ENCODE data around the gene C22orf31.
"Not testable (repeated sequence)": the region's sequence is repeated elsewhere in the genome, so short reads cannot be mapped to it uniquely, and the experiment has no call there.

The C22orf31 gene

DNA sequence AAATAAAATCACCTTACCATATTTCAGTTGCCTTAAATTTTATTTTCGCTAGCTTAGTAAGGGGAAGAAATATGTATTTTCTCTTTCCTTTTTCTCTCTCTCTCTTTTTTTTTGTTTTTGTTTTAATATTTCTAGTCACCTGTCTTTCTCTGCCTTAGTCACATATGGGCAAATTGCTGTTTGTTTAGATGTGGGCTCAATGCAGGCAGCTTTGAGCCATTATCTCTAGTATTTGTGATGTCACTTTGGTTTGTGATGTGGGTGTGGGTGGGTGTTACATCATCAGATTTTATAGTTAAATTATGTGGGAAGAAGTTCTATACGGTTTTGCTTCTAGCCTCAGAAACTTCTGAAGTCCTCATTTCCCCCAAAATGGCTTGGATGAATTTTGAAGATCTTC lies at the start of gene C22orf31:
Gene C22orf31 (minus strand): TSS at position 59 of the 400 bp plus-strand sequence. CDS start 39 bp downstream, at position 20.
- no peak for DNase-seq

DNA sequence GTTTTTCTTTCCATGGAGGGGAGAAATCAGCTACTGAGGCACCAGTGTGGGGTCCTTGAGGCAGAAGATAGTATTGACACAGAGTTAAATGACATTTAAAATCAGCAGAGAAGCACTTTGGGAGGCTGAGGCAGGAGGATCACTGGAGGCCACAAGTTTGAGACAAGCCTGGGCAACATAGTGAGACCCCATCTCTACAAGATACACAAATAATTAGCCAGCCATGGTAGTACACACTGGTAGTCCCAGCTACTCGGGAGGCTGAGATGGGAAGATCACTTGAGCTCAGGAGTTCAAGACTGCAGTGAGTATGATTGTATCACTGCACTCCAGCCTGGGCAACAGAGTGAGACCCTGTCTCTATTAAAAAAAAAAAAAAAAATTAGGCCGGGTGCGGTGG lies 49.3 kb upstream of the C22orf31 start:
- no peak for DNase-seq

DNA sequence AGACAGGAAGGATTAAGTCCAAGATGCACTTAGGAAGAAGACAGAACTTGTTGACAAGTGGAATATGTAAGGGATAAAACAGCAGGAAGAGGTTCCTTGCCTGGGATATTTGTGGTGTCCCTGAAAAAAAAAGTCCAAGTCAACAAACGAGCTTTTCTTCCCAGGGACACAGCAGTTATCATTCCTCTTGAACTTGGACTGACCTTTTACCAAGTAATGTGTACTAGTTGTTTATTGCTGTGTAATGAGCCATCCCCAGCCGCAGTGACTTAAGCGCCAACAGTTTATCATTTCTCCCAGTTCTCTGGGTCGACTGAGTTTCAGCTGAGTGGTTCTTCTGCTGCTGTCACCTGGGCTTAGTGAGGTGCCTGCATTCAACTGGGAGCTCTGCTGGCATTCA lies 48.2 kb upstream of the C22orf31 start:
- DNase-seq = no peak

DNA sequence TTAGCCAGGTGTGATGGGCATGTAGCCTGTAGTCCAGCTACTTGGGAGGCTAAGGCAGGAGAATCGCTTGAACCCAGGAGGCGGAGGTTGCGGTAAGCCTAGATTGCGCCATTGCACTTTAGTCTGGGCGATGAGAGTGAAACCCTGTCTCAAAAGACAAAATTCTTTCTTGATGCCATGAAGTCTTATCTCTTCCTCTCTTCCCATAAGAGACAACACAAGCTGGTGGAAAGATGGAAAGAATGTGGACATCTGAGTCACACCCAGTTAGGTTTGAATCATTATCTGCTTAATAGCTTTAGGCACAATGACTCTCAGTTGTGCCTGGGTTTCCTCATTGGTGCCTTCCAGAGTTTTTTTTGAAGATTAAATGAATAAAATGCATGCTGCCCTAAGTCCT lies 46.5 kb upstream of the C22orf31 start:
- no peak for DNase-seq

DNA sequence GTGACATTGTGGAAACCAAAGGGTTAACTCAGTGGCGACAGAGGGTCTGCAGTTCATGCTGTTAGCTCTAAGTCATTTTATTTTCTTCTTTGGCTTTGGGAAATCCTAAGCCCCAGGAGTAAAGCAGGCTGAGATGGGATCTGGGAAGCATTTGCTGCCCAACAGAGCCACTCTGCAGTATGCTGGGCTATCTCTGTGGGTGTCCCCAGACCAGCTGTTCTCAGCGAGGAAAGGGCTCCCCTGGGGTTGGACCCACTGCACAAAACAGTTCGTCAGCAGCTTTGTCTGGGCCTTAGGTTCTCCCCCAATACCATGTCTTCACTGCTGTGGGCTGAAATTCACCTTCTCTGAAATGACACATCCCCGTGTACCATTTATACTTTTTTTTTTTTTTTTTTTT lies 45.2 kb upstream of the C22orf31 start:
- DNase-seq = no peak

DNA sequence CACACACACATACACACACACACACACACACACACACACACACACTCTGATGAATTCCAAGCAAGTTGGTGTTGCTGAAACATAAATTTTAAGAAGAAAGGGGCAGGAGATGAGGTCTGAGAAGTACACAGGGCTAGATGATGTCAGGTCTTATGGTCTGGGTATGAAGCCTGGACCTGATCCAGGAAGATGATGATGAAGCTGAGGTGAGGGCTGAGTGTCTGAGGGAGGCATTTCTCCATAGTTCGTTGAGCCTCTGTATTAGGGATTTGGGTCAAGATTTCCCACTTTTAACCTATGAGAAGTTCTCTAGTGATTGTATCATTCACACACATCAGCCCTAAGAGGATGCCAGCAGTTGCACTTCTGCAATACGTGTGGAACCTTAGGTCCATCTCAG lies 43.8 kb upstream of the C22orf31 start:
- no peak for DNase-seq

DNA sequence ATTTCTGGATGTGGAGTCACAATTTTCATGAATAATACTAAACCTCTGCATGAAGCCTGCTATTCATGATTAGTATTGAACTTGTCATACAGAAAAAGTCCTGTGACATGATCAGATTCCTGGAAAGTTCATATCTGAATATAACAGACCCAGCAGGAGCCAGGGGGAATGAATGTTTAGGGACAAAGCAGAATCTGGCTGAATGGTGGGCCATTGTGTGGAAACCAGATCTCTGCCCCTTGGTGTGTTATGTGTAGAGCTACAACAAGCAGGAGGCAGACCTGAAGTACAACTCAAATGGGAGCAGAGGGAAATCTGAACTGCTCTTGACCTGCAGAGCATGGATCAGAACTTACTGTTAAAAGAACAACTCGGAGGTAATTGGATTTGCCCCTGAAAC lies 41.5 kb upstream of the C22orf31 start:
- no peak for DNase-seq

DNA sequence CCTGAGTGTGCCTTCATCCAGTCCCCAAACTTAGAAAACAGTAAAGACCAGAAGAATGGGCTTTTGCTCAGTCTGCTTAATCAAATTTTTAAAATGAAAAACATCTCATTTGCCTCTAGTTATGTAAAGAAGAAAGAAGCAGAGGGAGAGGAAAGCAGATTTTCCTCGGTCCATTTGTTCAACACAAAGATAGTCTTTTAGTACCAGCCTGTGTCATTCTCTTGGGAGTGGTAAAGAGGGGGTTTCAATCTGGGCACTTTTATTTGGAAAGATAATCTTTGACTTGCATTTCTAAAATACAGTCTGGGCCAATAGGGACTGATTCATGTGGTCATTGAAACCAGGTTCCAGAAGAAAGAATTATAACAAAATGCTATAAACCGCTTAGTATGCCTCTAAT lies 40.7 kb upstream of the C22orf31 start:
- no peak for DNase-seq

DNA sequence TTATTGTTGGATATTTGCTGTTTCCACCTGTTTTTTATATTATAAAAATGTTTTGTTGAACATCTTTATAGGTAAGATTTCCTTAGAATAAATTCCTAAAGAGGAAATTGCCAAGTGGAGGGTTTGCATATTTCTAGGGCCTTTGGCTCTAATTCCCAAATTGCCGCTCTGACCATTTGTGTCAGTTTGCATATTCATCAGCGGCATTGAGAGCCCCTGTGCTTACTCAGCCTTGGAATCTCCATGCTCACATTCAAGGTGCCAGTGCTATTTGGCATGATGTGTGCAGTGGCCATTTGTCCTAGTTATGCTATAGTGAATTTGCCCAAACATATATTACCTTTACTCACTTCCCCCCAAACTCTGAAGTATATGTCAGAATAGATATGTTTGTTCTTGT lies 36.7 kb upstream of the C22orf31 start:
- no peak for DNase-seq

DNA sequence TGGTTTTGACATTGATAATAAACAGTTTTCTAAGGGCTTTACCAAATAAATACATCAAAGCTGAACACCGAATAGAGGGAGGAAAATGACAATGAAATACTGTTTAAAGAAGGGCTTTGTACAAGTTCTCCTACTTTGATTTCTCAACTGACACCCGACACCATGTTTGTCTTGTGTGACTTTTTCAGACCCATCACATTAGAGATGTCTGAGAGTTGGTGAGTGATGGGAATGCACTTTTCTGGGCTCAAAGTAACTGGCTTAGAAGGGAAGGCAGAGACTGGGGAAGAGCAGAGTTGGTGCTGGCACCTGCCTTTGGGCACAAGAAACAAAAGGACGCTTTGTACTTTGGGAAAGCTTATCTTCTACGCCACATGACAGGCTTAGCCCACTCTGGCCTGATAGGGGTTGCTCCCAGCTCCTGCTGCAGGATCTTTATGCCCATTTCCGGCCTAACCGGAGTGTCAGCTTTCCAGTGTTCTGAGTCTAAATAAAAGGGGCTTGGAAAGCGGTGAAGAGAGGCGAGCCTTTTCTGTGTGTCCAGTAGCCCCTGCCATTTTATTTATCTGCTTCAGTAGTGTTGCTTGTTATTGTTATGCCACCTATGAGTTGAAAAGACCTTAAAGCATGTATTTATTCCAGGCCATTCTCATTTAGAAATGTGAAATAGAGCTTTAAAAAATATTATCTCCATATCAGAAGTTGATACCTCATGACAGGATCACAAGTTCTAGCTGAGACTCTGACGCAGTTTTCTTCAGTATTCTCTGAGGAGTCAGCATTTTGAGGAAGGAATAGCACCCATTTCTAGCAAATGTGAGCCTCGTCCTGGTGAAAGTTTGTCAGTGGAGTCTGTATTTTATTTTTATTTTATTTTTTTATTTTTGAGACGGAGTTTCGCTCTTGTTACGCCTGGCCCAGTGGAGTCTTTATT lies 35.4 kb upstream of the C22orf31 start:
- DNase-seq = no peak

DNA sequence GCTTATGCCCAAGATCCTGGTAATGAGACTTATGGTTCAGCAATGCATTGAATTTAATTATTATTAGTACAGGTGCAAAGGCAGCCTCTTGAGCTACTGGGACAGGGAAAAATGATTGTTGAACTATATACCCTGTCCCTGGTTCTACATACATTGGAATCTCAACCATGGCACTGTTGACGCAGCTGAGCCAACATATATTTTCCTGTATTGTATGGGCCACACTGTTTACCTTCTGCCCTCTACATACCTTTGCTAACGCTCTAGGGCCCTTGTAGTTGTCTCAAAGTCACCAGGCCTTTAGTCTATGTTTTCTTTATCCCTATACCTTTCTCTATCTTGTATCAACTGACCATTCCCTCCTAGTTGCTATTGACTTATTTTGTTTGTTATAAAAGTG lies 33.8 kb upstream of the C22orf31 start:
- DNase-seq = no peak

DNA sequence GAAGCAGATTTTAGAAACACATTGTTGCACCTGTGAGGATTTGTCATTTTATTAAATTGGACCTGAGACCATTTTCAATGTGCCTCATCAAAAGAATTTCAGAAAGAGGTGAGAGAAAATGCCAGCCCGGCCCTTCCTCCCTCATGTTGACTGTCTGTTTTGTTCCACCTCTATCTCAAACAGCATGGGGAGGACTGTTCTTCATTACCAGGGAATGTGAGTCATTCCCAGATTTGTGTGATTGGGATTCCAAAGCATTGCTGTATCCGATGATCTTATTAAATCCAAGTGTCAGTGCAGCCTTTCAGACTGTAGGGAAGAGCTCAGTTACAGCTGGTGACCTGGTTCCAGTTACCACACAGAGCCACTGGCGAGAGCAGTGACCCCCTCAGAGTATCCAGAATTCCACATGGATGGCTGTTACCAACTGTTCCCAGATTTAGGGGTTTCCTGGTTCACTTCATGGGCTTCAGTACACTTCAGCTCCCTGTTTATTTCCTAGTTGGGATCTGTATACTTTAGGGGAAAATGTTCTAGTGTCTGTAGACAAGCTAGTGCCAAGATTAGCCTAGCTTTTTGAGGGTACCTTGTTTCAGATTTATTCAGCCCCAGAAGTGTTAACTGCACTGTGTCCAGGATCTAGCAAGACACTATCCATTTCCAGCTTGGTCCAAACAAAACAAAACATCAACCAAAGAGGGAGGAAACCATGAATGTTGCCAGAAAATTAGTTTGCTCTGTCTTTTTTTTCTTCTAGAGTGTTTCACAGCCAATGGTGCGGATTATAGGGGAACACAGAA lies 32.1 kb upstream of the C22orf31 start:
- no peak for DNase-seq

DNA sequence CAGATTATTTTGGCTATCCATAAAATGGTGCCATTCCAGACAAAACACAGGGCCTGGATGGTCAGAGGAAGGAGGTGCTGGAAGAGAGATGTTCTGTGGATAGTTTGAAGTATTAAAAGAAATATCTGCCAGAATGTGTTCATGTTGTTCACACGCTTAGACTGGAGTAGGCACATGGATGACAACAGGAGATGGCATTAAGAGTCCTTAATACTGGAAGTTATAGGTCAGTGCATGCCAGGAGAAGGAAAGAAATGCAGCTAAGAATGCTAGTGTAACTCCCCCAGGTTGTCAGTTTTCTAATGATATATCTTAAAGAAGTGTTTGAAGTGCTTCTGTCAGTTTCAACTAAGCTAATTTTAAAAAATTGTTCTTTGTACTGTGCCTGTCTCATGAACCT lies 31.4 kb upstream of the C22orf31 start:
- DNase-seq = no peak

DNA sequence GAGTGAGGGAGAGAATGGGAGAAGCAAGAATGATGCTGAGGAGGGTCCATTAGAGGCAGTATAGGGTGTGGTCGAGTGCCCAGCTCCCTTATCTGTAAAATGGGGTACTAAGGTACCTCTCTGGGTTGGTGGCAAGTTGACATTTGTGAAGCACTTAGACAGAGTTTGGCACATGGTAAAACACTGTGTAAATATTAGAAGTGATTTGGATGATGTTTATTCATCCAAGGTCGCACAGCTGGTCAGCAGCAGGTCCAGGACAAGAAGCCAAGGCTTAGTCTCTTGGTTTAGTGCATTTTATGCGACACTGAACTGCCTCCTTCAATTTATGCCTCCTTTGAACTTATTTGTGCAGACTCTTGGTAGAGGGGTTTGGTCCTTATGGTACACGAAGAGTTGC lies 30.6 kb upstream of the C22orf31 start:
- no peak for DNase-seq

DNA sequence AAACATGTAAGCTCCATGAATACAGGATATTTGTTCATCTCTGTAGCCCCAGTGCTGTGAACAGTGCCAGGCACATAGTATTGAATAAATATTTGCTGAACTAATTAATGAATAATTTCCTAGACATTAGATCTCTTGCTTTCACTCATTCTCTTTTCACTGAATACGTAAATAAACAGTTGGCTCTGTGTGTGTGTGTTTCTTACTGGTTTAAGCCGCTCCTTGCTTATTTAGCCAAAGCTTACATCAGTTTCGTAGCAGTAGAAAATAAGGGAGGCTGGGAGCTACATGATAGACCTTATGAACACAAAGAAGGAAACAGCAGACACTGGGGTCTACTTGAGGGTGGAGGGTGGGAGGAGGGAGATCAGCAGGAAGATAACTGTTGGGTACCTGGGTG lies 28.4 kb upstream of the C22orf31 start:
- no peak for DNase-seq

DNA sequence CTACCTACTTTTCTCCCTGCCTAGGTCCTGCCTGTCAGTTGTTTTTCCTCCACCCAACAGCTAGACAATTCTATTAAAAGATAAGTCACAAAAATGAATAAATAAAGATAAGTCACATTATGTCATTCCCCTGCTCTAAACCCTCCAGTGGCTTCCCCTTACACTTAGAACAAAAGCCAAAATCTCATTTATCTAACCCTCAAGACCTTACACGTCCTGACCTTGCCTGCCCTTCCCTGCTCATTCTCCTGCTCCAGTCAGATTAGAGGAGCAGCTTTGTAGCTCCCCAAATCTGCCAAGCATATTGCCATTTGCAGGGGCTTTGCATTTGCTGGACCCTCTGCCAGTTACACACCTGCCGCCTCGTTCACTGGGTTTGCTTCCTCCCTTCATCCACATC lies 27.9 kb upstream of the C22orf31 start:
- DNase-seq = no peak

DNA sequence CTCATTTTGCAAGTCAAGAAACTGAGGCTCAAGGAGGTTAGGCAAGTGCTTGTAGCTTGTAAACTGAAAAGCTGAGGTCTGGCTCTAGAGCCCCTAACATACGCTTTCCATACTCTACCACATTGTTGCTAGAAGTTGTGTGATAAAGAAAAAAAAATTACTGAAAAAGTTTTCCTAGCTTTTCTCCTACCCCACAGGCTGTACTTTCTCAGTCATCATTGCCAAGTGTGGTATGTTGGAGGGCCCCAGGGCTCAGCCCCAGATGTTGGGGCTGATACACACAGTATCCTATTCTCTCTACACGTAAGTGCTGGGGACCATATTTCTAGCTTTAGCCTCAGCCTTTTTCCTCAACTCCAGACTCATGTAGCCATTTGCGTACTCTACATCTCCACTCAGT lies 27.2 kb upstream of the C22orf31 start:
- no peak for DNase-seq

DNA sequence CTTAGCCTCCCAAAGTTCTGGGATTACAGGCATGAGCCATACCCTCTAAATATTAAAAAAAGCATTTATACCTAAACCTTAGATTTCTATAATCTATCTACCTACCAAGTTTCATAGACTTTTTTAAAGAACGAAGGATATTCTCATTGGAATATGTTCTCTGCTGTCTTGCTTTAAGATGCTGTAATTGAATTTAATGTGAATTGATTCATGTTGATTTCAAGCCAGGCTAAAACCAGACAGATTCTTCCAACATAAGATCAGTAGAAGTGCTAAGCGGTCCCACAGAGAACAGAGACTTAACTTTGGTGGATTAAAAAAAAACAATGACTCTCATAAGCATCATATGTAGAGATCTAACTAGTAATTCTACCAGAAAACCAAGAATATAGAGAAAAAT lies 25.4 kb upstream of the C22orf31 start:
- no peak for DNase-seq

DNA sequence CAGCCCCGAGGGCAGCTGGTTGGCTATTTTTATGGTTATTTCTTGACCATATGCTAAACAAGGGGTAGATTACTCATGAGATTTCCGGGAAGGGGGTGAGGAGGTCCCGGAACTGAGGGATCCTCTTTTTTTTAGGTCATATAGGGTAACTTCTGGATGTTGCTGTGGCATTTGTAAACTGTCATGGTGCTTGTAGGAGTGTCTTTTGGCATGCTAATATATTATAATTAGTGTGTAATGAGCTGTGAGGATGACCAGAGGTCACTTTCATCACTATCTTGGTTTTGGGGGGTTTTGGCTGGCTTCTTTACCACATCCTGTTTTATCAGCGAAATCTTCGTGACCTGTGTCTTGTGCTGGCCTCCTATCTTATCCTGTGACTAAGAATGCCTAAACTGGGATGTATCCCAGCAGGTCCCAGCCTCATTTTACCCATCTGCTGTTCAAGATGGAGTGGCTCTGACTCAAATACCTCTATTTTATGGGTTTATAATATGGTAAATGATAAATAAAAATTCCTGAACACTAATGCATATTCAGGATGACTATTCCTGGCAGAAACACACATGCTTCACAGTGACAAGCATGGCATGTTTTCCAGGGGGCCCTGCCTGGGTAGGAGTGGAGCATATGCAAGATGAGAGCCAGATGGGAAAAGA lies 22.4 kb upstream of the C22orf31 start:
- DNase-seq = no peak

DNA sequence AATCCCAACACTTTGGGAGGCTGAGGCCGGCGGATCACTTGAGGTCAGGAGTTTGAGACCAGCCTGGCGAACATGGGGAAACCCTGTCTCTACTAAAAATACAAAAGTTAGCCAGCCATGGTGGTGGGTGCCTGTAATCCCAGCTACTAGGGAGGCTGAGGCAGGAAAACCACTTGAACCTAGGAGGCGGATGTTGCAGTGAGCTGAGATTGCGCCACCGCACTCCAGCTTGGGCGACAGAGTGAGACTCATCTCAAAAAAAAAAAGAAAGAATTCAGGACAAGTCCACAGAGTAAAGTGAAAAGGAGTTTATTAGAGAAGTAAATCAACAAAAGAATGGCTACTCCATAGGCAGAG lies 21.9 kb upstream of the C22orf31 start:
- DNase-seq = not testable (repeated sequence)

DNA sequence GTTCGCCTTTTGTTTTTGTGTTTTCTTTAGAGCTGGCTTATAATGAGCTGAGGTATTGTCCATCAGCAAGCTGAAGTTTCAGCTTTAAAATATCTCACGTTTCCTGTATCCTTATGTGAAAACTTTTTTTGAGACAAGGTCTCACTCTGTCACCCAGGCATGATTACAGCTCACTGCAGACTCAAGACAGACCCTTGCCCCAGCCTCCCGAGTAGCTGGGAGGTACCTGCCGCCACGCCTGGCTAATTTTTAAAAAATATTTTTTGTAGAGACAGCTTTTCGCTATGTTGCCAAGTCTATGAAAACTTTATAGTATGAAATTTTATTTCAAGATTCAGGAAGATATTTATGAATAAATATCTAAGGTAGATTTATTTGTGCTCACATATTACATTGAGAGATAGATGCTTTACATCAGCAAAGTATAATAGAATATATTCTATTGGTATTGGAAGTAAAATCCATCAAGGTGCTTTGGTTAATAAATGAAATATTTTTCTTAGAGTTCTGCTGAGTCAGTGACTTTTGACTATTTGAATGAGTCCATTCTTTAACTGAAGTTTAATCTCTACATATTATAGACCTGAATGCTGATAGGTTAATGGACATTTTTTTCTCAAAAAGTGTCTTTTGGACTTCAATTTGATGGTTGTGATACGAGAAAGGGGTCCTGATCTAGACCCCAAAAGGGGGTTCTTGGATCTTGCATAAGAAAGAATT lies 21.4 kb upstream of the C22orf31 start:
- DNase-seq = no peak

DNA sequence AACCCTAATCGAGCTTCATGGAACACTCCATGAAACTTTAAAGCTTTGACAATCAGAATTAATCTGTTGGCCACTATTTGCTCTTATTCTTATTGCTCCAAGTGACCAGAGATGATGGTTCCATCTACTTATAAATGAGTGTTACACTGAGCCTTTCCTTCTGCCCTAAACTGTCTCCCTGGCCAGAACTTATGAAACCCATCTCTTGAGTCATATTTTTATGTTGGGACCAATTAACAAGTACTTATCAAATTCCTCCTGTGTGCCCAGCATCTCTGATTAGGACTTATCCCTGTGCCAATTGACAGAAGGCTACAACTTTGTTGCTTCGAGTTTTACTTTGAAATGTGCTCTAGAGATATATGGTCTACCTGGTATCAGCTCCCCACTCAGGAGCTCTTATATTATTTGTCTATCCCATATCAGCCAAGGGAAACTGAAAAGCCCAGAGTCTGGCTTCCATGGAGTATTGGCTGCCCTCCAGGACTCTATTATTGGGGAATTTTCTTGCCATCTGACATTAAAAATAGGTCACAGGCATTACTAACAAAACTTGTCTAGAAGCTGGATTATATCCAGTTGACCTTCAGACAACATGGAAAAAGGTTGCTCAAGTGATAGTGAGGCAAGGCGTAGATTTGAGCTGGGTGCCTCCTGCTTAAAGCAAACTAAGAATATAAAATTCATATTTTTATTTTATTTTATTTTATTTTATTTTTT lies 20.0 kb upstream of the C22orf31 start:
- DNase-seq = no peak

Measured in NCI-H2081 treated with DMSO at 0.1 percent for 48 hours (cell line).